Mammary epithelial cell (primary cell): ENCODE measurements around the gene ZBTB16.

Source experiments
- EZH2 ChIP-seq: IDR thresholded peaks from 2 replicates; pipeline ENCODE4 v1.6.1; 2012; ENCODE audit warnings: low read length, inconsistent platforms, borderline replicate concordance
- TF ChIP-seq, protein P1 (sequence below), 2 donors: IDR thresholded peaks in 1 of 2; conservative IDR thresholded peaks in 1 of 2; 2 replicates each; pipeline ENCODE4 v1.5.1; 2011 to 2012; ENCODE audit warnings: inconsistent platforms in 2 of 2, low read length in 2 of 2, mild to moderate bottlenecking in 2 of 2, control low read depth in 1 of 2, low read depth in 1 of 2; ENCODE audit not compliant: insufficient read depth in 1 of 2; ENCODE audit errors: extremely low read depth in 1 of 2

DNA sequence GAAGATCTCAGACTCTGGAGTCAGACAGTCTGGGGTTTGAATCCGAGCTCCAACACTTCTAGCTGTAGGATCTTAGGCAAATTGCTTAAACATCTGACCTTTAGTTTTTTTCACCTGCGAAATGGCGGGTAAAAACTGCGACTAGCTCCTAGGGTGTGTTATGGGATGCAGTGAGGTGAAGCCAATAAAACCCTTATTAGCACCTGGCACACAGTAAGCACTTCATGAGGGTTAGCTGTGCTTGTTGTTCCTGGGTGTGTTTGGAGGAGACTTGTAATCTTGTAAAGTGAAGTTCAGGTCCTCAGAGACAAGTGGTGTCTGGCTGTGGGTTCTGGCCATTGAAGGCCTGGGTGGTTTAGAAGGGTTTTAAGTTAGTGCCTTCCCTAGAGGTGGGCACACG is 68.9 kb downstream of the ZBTB16 start:
- TF ChIP-seq, protein P1, sequence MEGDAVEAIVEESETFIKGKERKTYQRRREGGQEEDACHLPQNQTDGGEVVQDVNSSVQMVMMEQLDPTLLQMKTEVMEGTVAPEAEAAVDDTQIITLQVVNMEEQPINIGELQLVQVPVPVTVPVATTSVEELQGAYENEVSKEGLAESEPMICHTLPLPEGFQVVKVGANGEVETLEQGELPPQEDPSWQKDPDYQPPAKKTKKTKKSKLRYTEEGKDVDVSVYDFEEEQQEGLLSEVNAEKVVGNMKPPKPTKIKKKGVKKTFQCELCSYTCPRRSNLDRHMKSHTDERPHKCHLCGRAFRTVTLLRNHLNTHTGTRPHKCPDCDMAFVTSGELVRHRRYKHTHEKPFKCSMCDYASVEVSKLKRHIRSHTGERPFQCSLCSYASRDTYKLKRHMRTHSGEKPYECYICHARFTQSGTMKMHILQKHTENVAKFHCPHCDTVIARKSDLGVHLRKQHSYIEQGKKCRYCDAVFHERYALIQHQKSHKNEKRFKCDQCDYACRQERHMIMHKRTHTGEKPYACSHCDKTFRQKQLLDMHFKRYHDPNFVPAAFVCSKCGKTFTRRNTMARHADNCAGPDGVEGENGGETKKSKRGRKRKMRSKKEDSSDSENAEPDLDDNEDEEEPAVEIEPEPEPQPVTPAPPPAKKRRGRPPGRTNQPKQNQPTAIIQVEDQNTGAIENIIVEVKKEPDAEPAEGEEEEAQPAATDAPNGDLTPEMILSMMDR (conservative IDR thresholded peaks at IDR 0.05 in 1 of 2, IDR thresholded peaks at IDR 0.05 in 1 of 2; ENCODE audit: extremely low read depth in 1 of 2, insufficient read depth in 1 of 2, low read depth in 1 of 2, low read length in 2 of 2) = no peak
- TF ChIP-seq EZH2 = no peak
